Activated effector memory CD4-positive, alpha-beta T cell treated with anti-CD3 and anti-CD28 coated beads, Interleukin-2, amount 50 U/mL, for 16 hours (primary cell): ENCODE results near the gene SUN3.

Source experiments
- DNase-seq: peaks from one replicate; pipeline ENCODE4 v3.0.0-alpha.2; 2020

Gene SUN3, protein sequence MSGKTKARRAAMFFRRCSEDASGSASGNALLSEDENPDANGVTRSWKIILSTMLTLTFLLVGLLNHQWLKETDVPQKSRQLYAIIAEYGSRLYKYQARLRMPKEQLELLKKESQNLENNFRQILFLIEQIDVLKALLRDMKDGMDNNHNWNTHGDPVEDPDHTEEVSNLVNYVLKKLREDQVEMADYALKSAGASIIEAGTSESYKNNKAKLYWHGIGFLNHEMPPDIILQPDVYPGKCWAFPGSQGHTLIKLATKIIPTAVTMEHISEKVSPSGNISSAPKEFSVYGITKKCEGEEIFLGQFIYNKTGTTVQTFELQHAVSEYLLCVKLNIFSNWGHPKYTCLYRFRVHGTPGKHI

DNA sequence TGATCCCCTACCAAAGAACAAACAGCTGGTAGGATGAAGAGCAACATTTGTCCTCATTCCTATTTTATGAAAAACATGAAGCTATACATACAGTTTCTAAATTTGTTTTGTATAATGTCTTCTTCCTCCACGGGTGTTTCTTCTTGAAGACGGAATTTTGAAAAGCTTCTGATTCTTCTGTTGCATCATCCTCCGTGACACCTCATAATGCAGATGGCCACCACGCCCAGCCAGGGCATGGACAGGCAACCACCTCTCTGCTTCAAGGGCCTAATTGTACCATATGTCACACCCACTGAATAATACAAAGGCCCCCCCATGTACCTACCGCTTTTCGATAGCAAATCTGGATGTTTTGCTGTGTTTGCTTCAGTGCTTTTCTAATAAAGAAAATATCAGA lies at the start of gene SUN3:
SUN3 (minus strand) TSS at position 170 of the 400 bp plus-strand sequence; CDS start at position 1, 169 bp downstream.
- DNase-seq, result no peak

DNA sequence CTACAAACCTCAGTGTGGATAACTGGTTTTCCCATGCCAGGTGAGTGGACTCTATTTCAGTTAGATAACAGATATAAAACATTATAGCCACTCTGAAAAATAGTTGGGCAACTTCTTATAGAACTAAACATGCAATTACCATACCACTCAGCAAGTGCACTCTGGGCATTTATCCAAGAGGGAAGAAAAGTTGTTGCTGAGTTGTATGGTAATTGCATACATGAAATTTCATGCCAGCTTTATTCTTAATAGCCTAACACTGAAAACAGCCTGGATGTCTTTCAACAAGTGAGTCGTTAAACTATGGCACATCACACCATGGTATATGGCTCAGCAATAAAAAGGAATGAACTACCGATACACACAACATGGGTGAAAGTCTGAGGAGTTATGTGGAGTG lies 49.6 kb upstream of the SUN3 start:
- DNase-seq, result no peak

DNA sequence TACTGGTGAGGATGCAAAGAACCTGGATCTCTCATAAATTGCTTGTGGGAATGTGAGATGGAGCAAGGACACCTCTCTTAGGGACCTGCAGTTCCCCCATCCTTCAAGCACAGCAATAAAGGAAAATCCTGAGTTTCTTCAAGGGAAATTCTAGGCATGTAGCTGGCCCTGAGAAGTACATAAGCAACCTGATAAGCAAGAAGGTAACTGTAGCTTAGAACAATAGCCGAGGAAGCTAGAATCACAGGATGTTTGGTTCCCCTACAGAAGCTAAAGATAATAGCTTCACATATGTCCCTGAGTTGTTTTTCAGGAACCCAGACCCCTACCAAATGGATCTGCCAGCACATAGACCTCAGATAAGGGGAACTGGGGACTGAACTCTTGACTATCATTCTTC lies 48.5 kb upstream of the SUN3 start:
- no peak for DNase-seq

DNA sequence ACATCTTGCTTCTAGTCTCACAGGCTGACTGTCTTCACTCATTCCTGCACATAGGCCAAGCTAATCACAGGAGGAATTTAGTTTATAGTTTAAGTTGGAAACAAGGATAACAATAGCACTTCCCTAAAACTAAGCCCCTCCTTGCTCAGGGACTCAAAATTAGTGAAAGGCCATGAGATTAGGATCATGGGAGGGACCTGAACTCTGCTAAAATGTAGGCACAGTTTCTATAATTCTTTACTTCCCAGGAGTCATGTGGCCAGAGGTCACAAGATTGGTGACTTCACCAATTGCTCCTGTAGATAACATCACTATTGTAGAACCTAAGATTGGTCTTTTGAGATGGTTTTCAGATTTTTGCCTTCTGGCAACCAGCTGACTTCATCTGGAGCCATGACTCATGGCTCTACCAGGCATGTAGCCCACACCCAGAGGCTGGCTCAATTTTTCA lies 45.3 kb upstream of the SUN3 start:
- no peak for DNase-seq

DNA sequence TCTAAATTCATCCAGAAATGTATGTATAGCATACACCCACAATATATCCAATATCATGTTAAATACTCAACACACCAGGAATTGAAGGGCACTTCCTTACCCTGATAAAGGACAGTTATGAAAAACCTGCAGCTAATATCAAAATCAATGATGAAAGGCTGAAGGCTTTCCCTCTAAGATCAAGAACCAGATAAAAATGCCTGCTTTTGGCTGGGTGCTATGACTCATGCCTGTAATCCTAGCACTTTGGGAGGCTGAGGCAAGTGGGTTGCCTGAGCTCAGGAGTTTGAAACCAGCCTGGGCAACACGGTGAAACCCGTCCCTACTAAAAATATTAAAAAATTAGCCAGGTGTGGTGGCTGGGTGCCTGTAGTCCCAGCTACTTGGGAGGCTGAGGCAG lies 38.6 kb upstream of the SUN3 start:
- no peak for DNase-seq

DNA sequence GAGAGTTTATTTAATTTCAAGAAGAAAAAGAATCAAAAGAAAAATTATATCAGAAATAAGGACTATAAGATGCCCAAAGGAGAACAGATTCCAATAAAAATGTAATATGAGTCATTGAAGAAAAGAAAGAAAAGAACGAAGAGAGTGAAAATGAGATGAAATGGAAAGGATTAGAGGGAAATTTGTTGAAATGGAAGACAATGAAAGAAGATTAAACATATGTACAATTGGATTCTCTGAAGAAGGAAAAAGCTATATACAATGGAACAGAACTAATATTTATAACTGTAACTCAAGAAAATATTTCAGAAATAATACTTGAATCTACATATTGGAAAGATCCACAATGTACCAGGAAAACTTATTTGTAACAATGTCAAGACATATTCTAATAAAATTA lies 35.1 kb upstream of the SUN3 start:
- no peak for DNase-seq

DNA sequence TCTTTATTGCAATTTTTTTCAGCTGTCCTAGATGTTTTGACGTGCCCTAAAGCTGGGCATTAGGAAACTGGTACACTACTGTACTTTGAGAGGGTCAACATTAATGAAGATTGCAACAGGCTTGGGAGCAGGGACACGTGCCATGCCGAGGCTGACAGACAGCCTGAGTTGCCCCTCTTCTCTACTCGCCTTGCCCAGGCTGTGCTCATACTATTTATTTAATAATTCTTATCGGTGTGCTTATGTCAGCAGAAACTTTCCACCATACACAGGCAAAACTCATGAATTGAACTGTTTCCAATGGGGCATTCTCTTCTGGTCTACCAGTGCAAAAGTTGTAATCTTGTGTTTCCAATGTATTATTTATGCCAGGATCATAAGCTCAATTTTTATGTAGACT lies 30.8 kb upstream of the SUN3 start:
- DNase-seq, result no peak

DNA sequence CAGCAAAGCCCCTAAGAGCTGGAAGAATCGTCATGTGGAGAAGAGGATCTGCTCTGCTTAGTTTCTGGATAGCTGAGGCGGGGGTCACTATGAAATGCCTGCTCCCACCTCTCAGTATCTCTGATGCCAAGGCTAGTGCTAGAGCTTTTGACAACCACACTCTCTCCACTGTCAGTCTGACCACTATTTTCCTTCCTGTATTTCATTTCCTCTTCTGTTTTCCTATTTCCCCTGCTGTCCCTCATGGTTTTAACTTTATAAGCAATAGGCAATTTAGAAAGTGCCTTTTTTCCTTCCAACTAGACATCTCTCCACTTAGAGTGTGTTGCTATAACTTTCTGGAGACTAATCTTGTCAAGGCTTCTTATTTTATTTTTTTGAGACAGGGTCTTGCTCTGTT lies 30.1 kb upstream of the SUN3 start:
- no peak for DNase-seq

DNA sequence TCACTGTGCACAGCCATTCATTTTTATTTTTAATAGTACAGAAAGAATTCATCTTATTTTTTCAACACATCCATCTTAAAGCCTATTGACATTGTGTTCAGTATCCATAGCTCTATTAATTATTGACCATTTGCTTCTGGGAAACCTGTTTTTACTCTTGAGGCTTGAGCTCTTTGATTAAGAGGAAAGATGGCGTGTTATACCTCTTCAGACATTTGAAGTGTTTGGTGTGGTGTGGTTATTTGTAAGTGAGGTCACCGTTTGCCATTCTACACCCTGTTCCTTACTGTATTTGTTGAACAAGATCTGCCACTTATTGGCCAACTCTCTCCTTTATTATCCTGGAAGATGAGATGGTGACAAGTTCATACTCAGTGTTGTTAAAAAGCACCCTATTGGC lies 24.8 kb upstream of the SUN3 start:
- no peak for DNase-seq

DNA sequence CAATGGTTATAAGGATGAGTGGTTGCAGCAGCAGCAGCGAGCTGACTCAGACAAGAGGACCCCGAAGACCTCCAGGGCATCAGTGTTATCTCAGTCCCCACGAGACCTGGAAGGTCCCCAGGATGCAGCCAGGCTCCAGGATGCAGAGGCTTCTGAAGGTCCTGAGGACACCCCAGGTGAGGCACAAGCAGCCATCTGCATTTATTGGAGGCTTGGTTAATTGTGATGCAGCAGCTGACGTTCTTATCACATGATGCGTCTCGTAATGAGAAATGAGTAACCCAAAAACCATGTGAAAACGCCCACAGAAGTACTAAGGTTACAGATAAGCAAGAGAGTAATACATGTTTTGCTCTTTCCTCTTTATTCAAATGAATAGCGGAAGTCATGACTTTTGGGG lies 23.8 kb upstream of the SUN3 start:
- no peak for DNase-seq

DNA sequence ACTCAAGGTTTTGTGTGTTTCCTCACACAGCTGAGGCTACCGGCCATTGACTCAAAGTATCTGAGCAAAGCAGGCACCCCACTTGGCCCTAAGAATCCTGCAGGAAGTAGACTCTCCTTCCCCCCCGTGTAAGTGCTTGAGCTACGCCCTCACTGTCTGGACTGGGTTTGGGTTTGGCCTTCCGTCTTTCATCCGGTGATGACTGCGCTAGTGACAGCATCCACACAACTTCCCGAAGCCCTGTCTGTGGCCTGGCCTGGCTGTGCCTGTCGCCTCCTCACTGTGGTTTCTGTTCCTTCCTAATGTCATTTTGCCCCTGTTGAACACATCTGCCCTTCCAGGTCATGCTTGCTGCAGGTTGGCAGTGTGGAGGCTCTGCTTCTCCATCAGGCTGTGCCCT lies 20.9 kb upstream of the SUN3 start:
- DNase-seq, result no peak

DNA sequence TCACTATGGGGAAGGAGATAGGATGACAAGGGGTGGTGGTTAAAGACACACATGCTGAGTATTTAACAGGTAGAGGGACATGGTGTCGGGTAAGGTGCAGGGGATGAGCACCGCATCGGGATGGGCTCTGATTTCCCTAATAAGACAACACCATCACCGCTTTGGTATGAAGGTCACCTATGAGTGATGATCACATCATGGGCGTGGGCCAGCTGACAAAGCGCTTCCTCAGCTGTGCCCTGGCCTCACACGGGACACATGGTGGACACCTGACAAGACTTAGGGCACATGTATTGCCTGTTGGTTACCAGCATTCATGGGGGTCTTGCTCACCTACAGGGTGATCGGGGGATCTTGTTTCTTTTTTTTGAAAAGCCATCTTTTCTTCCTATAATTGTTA lies 19.2 kb upstream of the SUN3 start:
- DNase-seq, result no peak

DNA sequence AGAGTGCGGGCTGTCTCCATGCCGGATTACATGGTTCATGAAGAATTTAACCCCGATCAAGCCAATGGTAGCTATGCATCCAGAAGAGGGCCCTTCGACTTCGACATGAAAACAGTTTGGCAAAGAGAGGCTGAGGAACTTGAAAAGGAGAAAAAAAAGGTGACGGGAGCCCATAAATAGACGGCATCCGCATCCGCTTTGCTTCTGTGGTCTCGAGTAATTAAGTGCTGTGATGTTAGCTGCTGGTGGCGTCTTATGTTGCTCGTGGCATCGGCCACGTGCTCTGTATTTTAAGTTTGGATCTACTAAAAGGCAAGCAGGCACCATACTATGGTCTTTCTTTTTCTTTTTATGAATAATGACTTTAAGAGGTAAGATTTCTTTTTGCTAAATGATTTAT lies 17.6 kb upstream of the SUN3 start:
- DNase-seq, result no peak

DNA sequence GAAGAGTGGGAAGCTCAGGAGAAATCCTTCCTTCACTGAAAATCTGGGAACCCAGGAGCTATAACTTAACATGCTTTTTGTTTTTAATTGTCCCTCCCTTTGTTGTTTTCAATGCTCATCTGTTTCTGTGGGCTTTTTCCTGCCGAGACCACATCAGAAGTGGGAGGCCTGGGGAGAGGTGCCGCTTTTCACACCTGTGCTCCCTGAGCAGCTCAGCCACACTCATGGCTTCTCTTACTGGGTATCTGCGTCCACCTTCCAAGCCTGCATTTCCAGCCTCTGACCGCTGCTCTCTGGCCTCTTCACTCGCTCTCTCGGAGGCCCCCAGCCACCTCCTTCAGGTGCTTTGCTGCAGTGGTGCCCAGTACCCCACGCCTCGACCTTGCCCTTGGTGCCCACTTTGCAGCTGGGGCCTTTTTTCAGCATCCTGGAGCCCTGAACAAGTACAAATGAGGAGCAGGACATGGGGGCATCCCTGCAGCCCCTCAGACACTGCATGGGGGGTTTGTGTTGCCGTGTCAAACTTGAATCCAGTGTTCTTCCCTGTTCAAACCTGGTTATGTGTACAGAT lies 16.4 kb upstream of the SUN3 start:
- DNase-seq, result no peak

DNA sequence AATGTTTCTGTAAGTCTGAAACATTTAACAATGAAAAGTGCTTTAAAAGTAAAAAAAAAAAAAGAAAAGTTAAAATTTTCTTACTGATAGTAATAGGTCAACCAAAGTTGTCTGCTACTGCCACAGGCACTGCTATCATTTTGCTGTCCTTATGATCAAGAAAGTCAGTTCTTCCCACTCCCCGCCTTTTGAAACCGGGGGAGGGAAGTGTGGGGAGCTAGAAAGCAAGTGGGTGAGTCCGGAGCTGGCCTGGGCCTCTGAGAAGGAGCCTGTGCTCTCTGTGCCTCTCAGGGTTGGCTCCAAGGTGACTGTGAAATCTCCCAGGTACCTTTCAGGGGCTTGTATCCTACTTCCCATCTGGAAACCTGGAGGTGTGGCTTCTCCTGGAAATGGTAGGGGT lies 13.7 kb upstream of the SUN3 start:
- no peak for DNase-seq

DNA sequence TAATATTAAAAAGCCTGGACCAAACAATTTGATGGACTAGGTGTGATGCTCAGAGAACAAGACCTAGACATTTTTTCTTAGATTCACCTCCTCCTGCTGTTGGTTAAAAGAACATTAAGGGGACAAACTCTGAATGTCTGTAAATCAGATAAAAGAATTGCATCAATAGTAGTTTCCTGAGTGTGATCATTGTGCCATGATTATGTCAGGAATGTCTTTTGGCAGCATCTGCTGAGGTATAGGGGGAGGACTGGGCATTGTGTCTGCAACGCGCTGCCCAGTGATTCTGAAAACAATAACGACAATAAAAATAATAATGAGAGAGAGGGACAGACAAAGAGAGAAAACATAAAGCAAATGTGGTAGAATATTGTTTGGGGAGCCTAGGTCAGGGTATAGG lies 13.3 kb upstream of the SUN3 start:
- no peak for DNase-seq

DNA sequence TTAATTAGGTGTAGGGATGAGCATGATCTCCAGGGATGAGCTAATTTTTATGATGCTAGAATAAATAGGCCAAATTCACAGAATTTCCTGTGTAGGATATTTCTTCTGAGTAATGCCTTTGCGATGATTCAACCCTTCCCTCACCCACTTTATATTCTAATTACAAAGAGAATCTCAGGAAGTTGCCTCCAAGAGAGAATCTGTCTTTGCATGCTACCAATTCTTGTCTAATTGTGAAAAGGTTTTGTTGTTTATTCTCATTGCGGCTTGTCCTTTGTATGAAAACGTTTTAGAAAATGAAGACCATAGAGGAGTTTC lies 12.7 kb upstream of the SUN3 start:
- no peak for DNase-seq

DNA sequence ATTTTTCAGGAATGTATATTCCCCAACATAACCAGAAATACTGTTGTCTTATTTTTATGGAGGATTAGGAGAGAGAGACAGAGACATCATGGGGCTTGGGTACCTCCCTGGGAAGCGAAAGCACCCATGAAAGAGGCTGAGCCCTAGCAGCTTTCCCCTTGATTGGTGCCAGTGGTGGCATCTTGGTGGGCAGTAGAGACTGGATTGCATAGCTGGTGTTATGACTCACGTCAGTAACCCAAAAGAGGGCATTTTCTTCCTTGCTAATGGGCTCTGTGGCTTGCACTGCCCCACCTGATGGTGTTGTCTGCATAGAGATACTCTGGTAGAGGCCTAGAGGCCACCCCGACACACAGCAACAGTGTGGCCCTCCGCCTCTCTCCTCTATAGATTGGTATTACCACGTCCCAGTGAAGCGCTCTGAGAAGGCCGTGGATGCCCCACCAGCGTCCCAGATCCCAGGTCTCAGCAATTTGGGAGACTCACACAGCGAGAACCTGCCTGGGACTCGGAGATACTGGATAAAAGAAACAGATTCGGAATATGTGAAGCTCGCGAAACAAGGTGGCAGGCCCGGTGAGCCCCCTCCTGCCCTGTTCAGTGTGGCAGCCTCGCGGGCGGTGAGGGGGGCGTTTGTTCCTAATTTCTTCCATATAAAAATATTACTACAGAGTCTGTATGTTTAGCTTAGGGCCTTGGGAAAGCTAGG lies 12.2 kb upstream of the SUN3 start:
- no peak for DNase-seq

DNA sequence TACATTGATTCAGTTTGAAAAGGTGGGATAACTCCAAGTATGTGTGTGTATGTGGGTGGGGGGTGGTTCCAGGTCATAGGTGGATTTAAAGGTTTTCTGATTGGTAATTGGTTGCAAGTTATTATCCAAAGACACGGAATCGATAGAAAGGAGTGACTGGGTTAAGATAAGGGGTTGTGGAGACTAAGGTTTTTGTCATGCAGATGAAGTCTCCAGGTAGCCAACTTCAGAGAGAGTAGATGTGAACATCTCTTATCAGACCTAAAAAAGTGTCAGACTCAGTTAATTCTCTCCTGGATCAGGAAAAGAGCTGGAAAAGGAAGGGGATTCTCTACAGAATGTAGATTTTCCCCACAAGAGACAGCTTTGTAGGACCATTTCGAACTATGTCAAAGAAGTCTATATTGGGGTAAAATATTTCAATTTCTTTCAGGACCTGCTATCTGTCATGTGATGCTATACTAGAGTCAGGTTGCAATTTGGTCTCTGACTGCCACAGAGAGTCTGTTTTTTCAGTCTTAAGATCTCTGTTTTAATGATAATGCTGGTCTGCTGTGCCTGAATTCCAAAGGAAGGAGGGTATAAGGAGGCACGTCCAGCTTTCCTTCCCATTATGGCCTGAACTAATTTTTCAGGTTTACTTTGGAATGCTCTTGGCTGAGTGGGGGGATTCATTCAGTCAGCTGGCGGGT lies 10.1 kb upstream of the SUN3 start:
- no peak for DNase-seq

DNA sequence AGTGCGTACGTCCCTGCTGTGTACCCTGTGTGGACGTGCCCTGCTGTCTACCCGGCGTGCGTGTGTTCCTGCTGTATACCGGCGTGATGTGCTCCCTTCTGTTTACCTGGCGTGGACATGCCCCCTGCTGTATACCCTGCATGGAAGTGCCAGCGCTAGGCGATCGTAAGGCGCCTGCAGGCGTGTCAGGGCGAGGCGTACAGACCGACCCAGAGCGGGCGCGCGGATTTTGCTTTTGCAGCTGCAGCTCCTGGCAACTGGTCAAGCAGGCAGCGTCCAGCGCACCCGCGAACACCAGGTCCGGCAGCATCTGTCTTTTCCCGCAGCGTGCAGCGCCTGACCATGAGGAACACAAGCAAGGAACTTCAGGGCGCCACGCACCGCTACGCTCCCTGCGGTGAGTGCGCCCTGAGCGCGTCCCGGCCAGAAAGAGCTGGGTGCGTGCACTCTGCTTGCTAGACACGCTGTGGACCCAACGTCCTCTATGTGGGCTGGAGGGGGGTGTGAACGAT lies 7.1 kb upstream of the SUN3 start:
- DNase-seq, result no peak

DNA sequence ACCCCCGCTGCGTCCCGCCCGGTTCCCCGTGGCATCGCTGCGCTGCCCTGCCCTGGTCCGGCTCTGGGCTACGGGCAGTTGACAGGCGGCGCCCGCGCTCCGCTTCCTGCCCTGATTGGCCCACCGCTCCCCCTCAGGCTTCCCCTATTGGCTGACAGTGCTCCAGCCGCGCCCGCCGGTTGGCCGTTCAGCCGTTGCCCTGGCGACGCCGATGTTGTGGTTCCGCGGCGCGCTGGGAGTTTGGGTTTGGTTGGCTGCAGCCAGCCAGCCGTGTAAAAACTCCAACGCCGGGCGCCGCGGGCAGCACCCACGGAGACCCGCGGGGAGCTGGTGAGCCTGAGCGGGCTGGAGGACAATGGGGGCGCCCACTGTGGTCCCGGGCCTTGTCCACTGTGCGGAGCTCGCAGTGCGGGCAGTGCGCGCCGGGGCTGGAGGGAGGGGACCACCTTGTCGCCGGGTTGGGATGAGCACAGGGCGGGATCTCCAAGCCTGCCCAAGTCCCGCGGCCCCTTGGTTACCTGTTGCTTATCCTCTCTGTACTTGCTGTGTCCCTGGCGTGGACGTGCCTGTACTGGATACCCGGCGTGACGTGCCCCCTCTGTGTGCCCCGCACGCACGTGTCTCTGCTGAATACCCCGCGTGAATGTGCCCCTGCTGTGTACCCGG lies 6.5 kb upstream of the SUN3 start, which contains the start of gene C7orf57:
C7orf57 (plus strand) TSS at position 243 of the 666 bp plus-strand sequence. CDS start 766 bp downstream, outside the sequence.
- DNase-seq, result peak; percentile 93

DNA sequence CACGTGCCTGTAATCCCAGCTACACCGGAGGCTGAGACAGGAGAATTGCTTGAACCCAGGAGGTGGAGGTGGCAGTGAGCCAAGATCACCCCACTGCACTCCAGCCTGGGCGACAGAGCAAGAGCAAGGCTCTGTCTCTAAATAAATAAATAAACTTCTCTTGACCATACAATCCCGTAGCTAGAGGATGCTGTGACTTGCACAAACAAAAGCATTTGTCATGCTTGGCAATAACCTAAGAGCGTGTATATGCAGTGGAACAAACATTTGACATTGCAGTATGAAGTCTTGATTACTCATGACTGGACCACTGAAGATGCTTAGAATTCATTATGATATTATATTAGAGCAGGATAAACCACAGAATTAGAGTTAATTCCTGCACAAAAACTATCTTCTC lies 5.0 kb upstream of the SUN3 start:
- DNase-seq, result no peak

DNA sequence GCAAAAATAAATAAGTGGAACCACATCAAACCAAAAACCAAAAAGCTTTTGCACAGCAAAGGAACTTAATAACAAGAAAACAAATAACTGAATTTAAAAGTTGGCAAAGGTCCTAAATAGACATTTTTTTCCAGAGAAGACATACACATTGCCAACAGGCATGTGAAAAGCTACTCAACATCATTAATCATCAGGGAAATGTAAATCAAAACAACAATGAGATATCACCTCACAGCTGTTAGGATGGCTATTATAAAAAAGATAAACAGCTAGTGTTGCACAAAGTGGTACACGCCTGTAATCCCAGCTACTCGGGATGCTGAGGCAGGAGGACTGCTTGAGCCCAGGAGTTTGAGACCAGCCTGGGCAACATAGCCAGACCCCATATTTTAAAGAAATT lies 2.2 kb upstream of the SUN3 start:
- DNase-seq, result no peak
